AG09309 (cell line): ENCODE results near the gene DDX17.

Experiments used
- DNase-seq: peaks from one replicate; pipeline ENCODE4 v3.0.0-alpha.2; 2010; ENCODE audit warnings: low read depth
- H3K4me3 ChIP-seq: 2 replicates; pipeline ENCODE4 v1.5.1; 2011; ENCODE audit warnings: mild to moderate bottlenecking, low read depth, low read length, moderate library complexity; ENCODE audit not compliant: control insufficient read depth
- CTCF ChIP-seq: IDR thresholded peaks from 2 replicates; pipeline ENCODE4 v1.5.1; 2011; ENCODE audit warnings: mild to moderate bottlenecking, low read depth, low read length, inconsistent platforms; ENCODE audit not compliant: insufficient read depth, control insufficient read depth; ENCODE audit errors: missing control alignments

Gene DDX17

GRCh38 chr22:38487946-38488345, 18.2 kb downstream of the DDX17 start:
- no peak for DNase-seq
- no peak overlapping the region for H3K4me3 ChIP-seq
- no peak for TF ChIP-seq CTCF

- no peak overlapping the region for H3K4me3 ChIP-seq
- DNase-seq = no peak
- TF ChIP-seq CTCF = no peak
Observed at GRCh38 chr22:38485783-38486182, 20.3 kb downstream of the DDX17 start.

- no peak overlapping the region for H3K4me3 ChIP-seq
- DNase-seq = no peak
- TF ChIP-seq CTCF = no peak
Observed at GRCh38 chr22:38484244-38484643, 21.9 kb downstream of the DDX17 start.

- no peak for DNase-seq
- no peak for TF ChIP-seq CTCF
- no peak overlapping the region for H3K4me3 ChIP-seq
Observed at GRCh38 chr22:38482662-38483308, 23.3 kb downstream of the DDX17 start.

- H3K4me3 ChIP-seq = no peak overlapping the region
- TF ChIP-seq CTCF = no peak
- no peak for DNase-seq
Observed at GRCh38 chr22:38481871-38482332, 24.2 kb downstream of the DDX17 start.

DNA sequence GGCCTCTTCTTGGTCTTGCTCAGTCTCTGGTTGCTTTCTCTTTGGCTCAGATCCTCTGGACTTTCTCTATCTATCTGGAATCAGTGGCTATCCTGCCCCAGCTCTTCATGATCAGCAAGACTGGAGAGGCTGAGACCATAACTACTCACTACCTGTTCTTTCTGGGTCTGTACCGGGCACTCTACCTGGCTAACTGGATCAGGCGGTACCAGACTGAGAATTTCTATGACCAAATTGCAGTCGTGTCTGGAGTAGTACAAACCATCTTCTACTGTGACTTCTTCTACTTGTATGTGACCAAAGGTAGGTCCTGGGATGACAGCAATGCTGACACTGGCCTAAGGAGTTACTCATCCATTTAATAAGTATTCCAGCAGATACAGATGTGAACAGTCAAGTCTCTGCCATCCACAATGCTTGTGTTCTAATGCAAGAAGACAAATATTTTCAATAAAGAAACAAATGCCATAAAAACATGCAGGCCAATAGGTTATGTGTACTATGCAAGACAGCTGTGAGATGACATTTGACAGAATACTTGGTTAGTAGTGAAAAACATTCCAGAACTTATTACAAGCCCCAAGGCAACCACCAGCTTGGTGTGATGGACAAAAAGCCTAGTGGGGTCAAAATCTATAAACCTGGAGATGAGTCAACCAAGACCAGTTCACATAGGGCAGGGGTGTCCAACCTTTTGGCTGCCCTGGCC, 24.8 kb downstream of the DDX17 start:
- no peak for DNase-seq
- H3K4me3 ChIP-seq = no peak overlapping the region
- no peak for TF ChIP-seq CTCF
